HG02763 (cell line): Measurements from ENCODE around the gene LRR1.
"Not testable (repeated sequence)": the region's sequence is repeated elsewhere in the genome, so short reads cannot be mapped to it uniquely, and the experiment has no call there.

Experiments used
- ATAC-seq: cut with Tn5 transposase; IDR thresholded peaks from one replicate; pipeline ENCODE4 v1.9.1; 2021; ENCODE audit warnings: mild to moderate bottlenecking, moderate library complexity; ENCODE audit not compliant: unreplicated experiment

LRR1 gene

GRCh38 chr14:49598485-49599300 is at the start of gene LRR1:
TSS of gene LRR1 (plus strand) at chr14:49598940. CDS start at chr14:49599021, 81 bp downstream.
- ATAC-seq = peak; percentile 51

GRCh38 chr14:49549446-49549845 is 49.3 kb upstream of the LRR1 start:
- no peak for ATAC-seq

- ATAC-seq = no peak
Measured at GRCh38 chr14:49549881-49550280, 48.9 kb upstream of the LRR1 start.

- no peak for ATAC-seq
Measured at GRCh38 chr14:49550286-49551184, 48.2 kb upstream of the LRR1 start.

GRCh38 chr14:49551569-49551968 is 47.2 kb upstream of the LRR1 start:
- ATAC-seq = no peak

- no peak for ATAC-seq
Measured at GRCh38 chr14:49553106-49553505, 45.6 kb upstream of the LRR1 start.

GRCh38 chr14:49553892-49554291 is 44.8 kb upstream of the LRR1 start:
- ATAC-seq = no peak

- no peak for ATAC-seq
Measured at GRCh38 chr14:49559979-49560768, 38.6 kb upstream of the LRR1 start.

- ATAC-seq = no peak
Measured at GRCh38 chr14:49566714-49567113, 32.0 kb upstream of the LRR1 start.

GRCh38 chr14:49569281-49569680 is 29.5 kb upstream of the LRR1 start:
- no peak for ATAC-seq

GRCh38 chr14:49574038-49574437 is 24.7 kb upstream of the LRR1 start:
- ATAC-seq = no peak

GRCh38 chr14:49578141-49578540 is 20.6 kb upstream of the LRR1 start:
- no peak for ATAC-seq

- no peak for ATAC-seq
Measured at GRCh38 chr14:49579841-49580240, 18.9 kb upstream of the LRR1 start.

GRCh38 chr14:49581209-49582112 is 17.3 kb upstream of the LRR1 start:
- ATAC-seq = no peak

GRCh38 chr14:49582113-49582977 is 16.4 kb upstream of the LRR1 start:
- ATAC-seq = no peak

- no peak for ATAC-seq
Measured at GRCh38 chr14:49583629-49584028, 15.1 kb upstream of the LRR1 start.

- no peak for ATAC-seq
Measured at GRCh38 chr14:49584058-49584457, 14.7 kb upstream of the LRR1 start.

- ATAC-seq = not testable (repeated sequence)
Measured at GRCh38 chr14:49584981-49585640, 13.6 kb upstream of the LRR1 start.
